Heart right ventricle (tissue), 16 donors: ENCODE data around the gene TCIRG1. TPM values are rescaled to one million over a fixed set of nuclear protein-coding genes. Genes with fewer than 3 reads are reported as not detected.

Source experiments
- ATAC-seq, 8 donors: fragments of 200-7000 bp; cut with Tn5 transposase; one replicate each; pipeline ENCODE4 v1.9.1; 2020; ENCODE audit warnings: mild to moderate bottlenecking in 8 of 8, moderate library complexity in 8 of 8, moderate number of reproducible peaks in 1 of 8
- DNase-seq, 2 donors: peaks; one replicate each; pipeline ENCODE4 v3.0.0-alpha.2; 2020
- H3K27ac ChIP-seq, 10 donors: fragments of 200-600 bp; sonication (generic) in 2 of 10; one replicate each; pipeline versions ENCODE4 v1.5.0 to v1.8.0; 2020 to 2022; ENCODE audit warnings: mild to moderate bottlenecking in 3 of 10
- H3K27me3 ChIP-seq, 7 donors: fragments of 200-600 bp; one replicate each; pipeline ENCODE4 v1.8.0; 2021 to 2022; ENCODE audit warnings: mild to moderate bottlenecking in 2 of 7
- H3K36me3 ChIP-seq, 9 donors: fragments of 200-600 bp; sonication (generic) in 1 of 9; one replicate each; pipeline versions ENCODE4 v1.5.0 to v1.8.0; 2020 to 2022; ENCODE audit warnings: mild to moderate bottlenecking in 2 of 9
- H3K4me1 ChIP-seq, 9 donors: fragments of 200-600 bp; sonication (generic) in 1 of 9; one replicate each; pipeline versions ENCODE4 v1.5.0 to v1.8.0; 2020 to 2022; ENCODE audit warnings: mild to moderate bottlenecking in 4 of 9
- H3K4me3 ChIP-seq, 10 donors: fragments of 200-600 bp; sonication (generic) in 2 of 10; one replicate each; pipeline versions ENCODE4 v1.5.0 to v1.8.0; 2020 to 2022; ENCODE audit warnings: mild to moderate bottlenecking in 7 of 10, moderate library complexity in 2 of 10
- H3K9me3 ChIP-seq, 11 donors: fragments of 200-600 bp in 10 of 11; sonication (generic) in 2 of 11; one replicate each; pipeline versions ENCODE4 v1.5.0 to v1.8.0; 2013 to 2022; ENCODE audit warnings: mild to moderate bottlenecking in 2 of 11, control low read depth in 1 of 11, moderate library complexity in 1 of 11
- CTCF ChIP-seq, 9 donors: fragments of 200-600 bp; sonication (generic) in 2 of 9; IDR thresholded peaks; one replicate each; pipeline versions ENCODE4 v1.5.0 to v1.8.0; 2021 to 2022; ENCODE audit warnings: antibody characterized with exemption in 9 of 9, mild to moderate bottlenecking in 5 of 9, moderate library complexity in 1 of 9
- WGBS, 2 donors: extraction: QIAGEN DNeasy Blood & Tissue Kit; methylation state at CpG; one replicate each; pipeline ENCODE4 v1.1.7; 2013; ENCODE audit warnings: inconsistent platforms in 1 of 2; 5-methylcytosine and 5-hydroxymethylcytosine counted together
- intact Hi-C, 10 donors: fragments of 100-400 bp; cut with DNase I; formaldehyde crosslinking; loops; one replicate each; pipeline versions ENCODE4 v1.11.1 to v1.14.2; 2022
- polyA plus RNA-seq, 2 donors: library from polyadenylated mRNA; stranded (reverse); fragments of 200-250 nt; gene quantifications; one replicate each; pipeline ENCODE4 v1.2.3, GENCODE V29; 2013
- total RNA-seq, 10 donors: library from RNA; stranded (reverse); fragmentation: NEBNext Ultra II Directional in 3 of 10; extraction: Animal tissue kit (Norgen Biotek cat#: 25700) in 3 of 10; gene quantifications; one replicate each; pipeline versions ENCODE4 v1.2.1 to v1.2.4, GENCODE V29; 2021 to 2023
- donor health status: Arrhythmogenic right ventricular cardiomyopathy.
- donor health status: ischemic (EF 13 %, LVEDD 7.1; RV severe dilation, severe dysfunction).
- donor health status: healthy with polysubstance abuse.
- donor health status: DM: no; HTN: yes; CAD: no.
- donor health status: DM: no; HTN: no; CAD: no.
- donor health status: ischemic (EF 25% LVEDD 6.9; RV normal size, moderate dysfunction).
- donor health status: ischemic (EF 25% LVEDD 5.7; RV mildly dilated, moderate dysfunction).
- donor health status: healthy.
- donor health status: DM: yes; HTN: yes; CAD: no.
- donor health status: Ischemic cardiomyopathy.
- donor health status: ischemic (EF 35%, LVEDD 5.7; RV mildly dilated, moderate dysfunction).
- donor health status: nonischemic (EF 11% LVEDD 7.7; RV severe dilation, severe dysfunction).
- donor health status: DM: yes; HTN: yes; CAD: no.
- donor health status: PGD.
- donor health status: ischemic (EF 29% LVEDD 5.4; RV normal size, mild dysfunction).
- donor health status: nonischemic (EF 23%, LVEDD 6.1; RV moderate dilation, normal function).

TCIRG1 gene
- total and polyA plus RNA-seq, 12 donors = 7.9 to 91.4 (median 15.1) TPM

GRCh38 chr11:68044898-68045351, 6.1 kb downstream of the TCIRG1 start:
- H3K36me3 ChIP-seq = peaks cover 0 to 88% (median 0%) of the 10 kb centered on the region in 9 donors
- ATAC-seq (no peak), DNase-seq (no peak)
- H3K9me3 ChIP-seq = no peaks in the 10 kb centered on the region
- peaks cover 0 to 20% (median 11%) of the 10 kb centered on the region in 9 donors for H3K4me1 ChIP-seq
- intact Hi-C loops = no loop called here
- TF ChIP-seq CTCF (IDR thresholded peaks at IDR 0.05) = no peak
- WGBS, 2 donors = 95 to 96% methylated on average over 18 of the region's 18 CpGs
- H3K27ac ChIP-seq = no peak overlapping the region
- H3K27me3 ChIP-seq = no peaks in the 10 kb centered on the region
- H3K4me3 ChIP-seq = no peak overlapping the region

DNA sequence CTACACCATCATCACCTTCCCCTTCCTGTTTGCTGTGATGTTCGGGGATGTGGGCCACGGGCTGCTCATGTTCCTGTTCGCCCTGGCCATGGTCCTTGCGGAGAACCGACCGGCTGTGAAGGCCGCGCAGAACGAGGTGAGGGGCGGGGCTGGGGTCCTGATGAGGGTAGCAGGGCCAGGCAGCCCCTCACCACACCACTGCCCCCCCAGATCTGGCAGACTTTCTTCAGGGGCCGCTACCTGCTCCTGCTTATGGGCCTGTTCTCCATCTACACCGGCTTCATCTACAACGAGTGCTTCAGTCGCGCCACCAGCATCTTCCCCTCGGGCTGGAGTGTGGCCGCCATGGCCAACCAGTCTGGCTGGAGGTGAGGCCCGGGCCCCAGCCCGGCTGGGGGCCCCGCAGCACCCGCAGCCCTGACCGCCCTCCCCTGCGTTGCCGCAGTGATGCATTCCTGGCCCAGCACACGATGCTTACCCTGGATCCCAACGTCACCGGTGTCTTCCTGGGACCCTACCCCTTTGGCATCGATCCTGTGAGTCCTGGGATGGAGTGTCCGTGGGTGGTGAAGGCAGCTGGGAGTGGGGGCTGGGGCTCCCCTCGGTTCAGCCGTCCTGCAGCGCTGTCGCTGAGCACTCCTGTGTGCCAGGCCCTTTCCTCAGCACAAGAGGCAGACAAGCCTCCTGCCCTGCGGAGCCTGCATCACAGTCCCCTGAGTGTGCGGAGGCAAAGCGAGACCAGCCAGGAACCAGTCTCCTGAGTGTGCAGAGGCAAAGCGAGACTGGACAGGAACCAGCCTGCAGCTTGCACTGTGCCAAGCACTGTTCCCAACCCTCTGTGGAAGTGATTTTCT, 8.8 kb downstream of the TCIRG1 start:
- Histone ChIP-seq H3K36me3 (peaks cover 0 to 100% (median 7%) of the 10 kb centered on the region in 9 donors), H3K27ac (no peak overlapping the region), H3K4me1 (peaks cover 0 to 6% (median 0%) of the 10 kb centered on the region in 9 donors), H3K27me3 (no peaks in the 10 kb centered on the region), H3K4me3 (no peak overlapping the region), H3K9me3 (no peaks in the 10 kb centered on the region)
- DNase-seq = no peak
- no peak for ATAC-seq
- intact Hi-C loops = no loop called here
- 91 to 92% methylated on average over 37 of the region's 37 CpGs for WGBS, 2 donors
- no peak for TF ChIP-seq CTCF (IDR thresholded peaks at IDR 0.05)

GRCh38 chr11:68048681-68049508, 10.1 kb downstream of the TCIRG1 start:
- no peak for ATAC-seq
- Histone ChIP-seq H3K27me3 (no peaks in the 10 kb centered on the region), H3K4me3 (no peak overlapping the region), H3K4me1 (peaks cover 0 to 6% (median 0%) of the 10 kb centered on the region in 9 donors), H3K27ac (no peak overlapping the region), H3K9me3 (no peaks in the 10 kb centered on the region), H3K36me3 (peaks cover 0 to 97% (median 7%) of the 10 kb centered on the region in 9 donors)
- WGBS, 2 donors = 89 to 93% methylated on average over 35 of the region's 35 CpGs
- intact Hi-C loops = no loop called here
- TF ChIP-seq CTCF (IDR thresholded peaks at IDR 0.05) = no peak
- DNase-seq = no peak
